Psoas muscle (tissue), 8 donors: Measurements from ENCODE around the gene MADD. TPM values are rescaled to one million over a fixed set of nuclear protein-coding genes. Genes with fewer than 3 reads are reported as not detected.

ENCODE experiments used
- ATAC-seq, 4 donors: fragments of 200-7000 bp; cut with Tn5 transposase; one replicate each; pipeline ENCODE4 v1.9.1; 2020; ENCODE audit warnings: moderate library complexity in 3 of 4, mild to moderate bottlenecking in 2 of 4
- DNase-seq, 2 donors: peaks; one replicate each; pipeline ENCODE4 v3.0.0-alpha.2; 2020
- H3K27ac ChIP-seq: fragments of 200-600 bp; one replicate; pipeline ENCODE4 v1.8.0; 2022
- H3K27me3 ChIP-seq, 3 donors: fragments of 200-600 bp in 1 of 3; one replicate each; pipeline versions ENCODE4 v1.6.1 to v1.8.0; 2013 to 2022; ENCODE audit warnings: low read length in 2 of 3, mild to moderate bottlenecking in 2 of 3, moderate library complexity in 1 of 3; ENCODE audit not compliant: insufficient read depth in 3 of 3
- H3K36me3 ChIP-seq, 2 donors: fragments of 200-600 bp in 1 of 2; one replicate each; pipeline versions ENCODE4 v1.6.1 to v1.8.0; 2013 to 2022; ENCODE audit warnings: low read depth in 1 of 2, mild to moderate bottlenecking in 1 of 2, moderate library complexity in 1 of 2; ENCODE audit not compliant: insufficient read depth in 1 of 2
- H3K4me1 ChIP-seq: fragments of 200-600 bp; one replicate; pipeline ENCODE4 v1.8.0; 2022
- H3K4me3 ChIP-seq: fragments of 200-600 bp; one replicate; pipeline ENCODE4 v1.8.0; 2022; ENCODE audit warnings: mild to moderate bottlenecking
- H3K9me3 ChIP-seq: fragments of 200-600 bp; one replicate; pipeline ENCODE4 v1.8.0; 2022
- CTCF ChIP-seq: fragments of 200-600 bp; IDR thresholded peaks from one replicate; pipeline ENCODE4 v1.8.0; 2022; ENCODE audit warnings: antibody characterized with exemption
- WGBS, 3 donors: extraction: QIAGEN DNeasy Blood & Tissue Kit; methylation state at CpG; one replicate each; pipeline versions ENCODE4 v1.1.6 to v1.1.7; 2013; 5-methylcytosine and 5-hydroxymethylcytosine counted together
- intact Hi-C, 2 donors: fragments of 100-400 bp; cut with DNase I; formaldehyde crosslinking; loops; one replicate each; pipeline versions ENCODE4 v1.11.0 to v1.14.2; 2022
- polyA plus RNA-seq, 3 donors: library from polyadenylated mRNA; stranded (reverse); fragments of 200-250 nt; gene quantifications; one replicate each; pipeline ENCODE4 v1.2.3, GENCODE V29; 2013
- total RNA-seq, 4 donors: library from RNA; stranded (reverse); fragmentation: NEBNext Ultra II Directional in 2 of 4; extraction: Animal tissue kit (Norgen Biotek cat#: 25700) in 2 of 4; gene quantifications; one replicate each; pipeline versions ENCODE4 v1.2.1 to v1.2.4, GENCODE V29; 2021 to 2023
- donor health status: healthy with polysubstance abuse.
- donor health status: DM: no; HTN: no; CAD: no; lungs with moderate emphysema.
- donor health status: Bipolar disorder and iron deficiency.
- donor health status: healthy.
- donor health status: DM: yes; HTN: yes; CAD: no.
- donor health status: DM: no; HTN: no; CAD: no.
- donor health status: DM: no; HTN: no; CAD: no.
- donor health status: DM: yes; HTN: yes; CAD: no.

The MADD gene
- total and polyA plus RNA-seq, 7 donors, result 11.5 to 33.6 (median 19.5) TPM

- no peaks in the 10 kb centered on the region for H3K9me3 ChIP-seq
- no peak overlapping the region for H3K4me3 ChIP-seq
- H3K36me3 ChIP-seq, result no peaks in the 10 kb centered on the region
- H3K4me1 ChIP-seq, result peaks cover 33% of the 10 kb centered on the region
- H3K27ac ChIP-seq, result no peak overlapping the region
- DNase-seq, result no peak
- whole genome bisulfite sequencing, 3 donors, result 74 to 75% (median 75%) methylated on average over 19 to 21 of the region's 21 CpGs
- H3K27me3 ChIP-seq, result no peaks in the 10 kb centered on the region
- no peak for TF ChIP-seq CTCF
- intact Hi-C loops, result loop anchor here in 1 of 2 donors (2.0 kb wide), 1 partner anchor 59 kb away; no protein-coding TSS in a partner anchor
- ATAC-seq, result no peak
Measured at GRCh38 chr11:47331454-47332302, 61.7 kb downstream of the MADD start.

GRCh38 chr11:47332303-47332711, 62.4 kb downstream of the MADD start:
- 71 to 75% (median 73%) methylated on average over 13 of the region's 13 CpGs for WGBS, 3 donors
- no peaks in the 10 kb centered on the region for H3K36me3 ChIP-seq

GRCh38 chr11:47332791-47333525, 63.0 kb downstream of the MADD start:
- Histone ChIP-seq H3K27me3 (no peaks in the 10 kb centered on the region), H3K27ac (no peak overlapping the region), H3K4me1 (peaks cover 33% of the 10 kb centered on the region), H3K4me3 (no peak overlapping the region), H3K9me3 (no peaks in the 10 kb centered on the region), H3K36me3 (no peaks in the 10 kb centered on the region)
- DNase-seq (no peak), ATAC-seq (no peak)
- WGBS, 3 donors, result 89 to 95% (median 94%) methylated on average over 20 of the region's 20 CpGs
- TF ChIP-seq CTCF, result no peak
- intact Hi-C loops, result no loop called here

More at GRCh38 chr11:47332303-47332711, 62.4 kb downstream of the MADD start:
- Histone ChIP-seq H3K9me3 (no peaks in the 10 kb centered on the region), H3K27ac (no peak overlapping the region), H3K4me1 (peaks cover 33% of the 10 kb centered on the region), H3K4me3 (no peak overlapping the region), H3K27me3 (no peaks in the 10 kb centered on the region)
- intact Hi-C loops, result no loop called here
- DNase-seq (no peak), ATAC-seq (no peak)
- TF ChIP-seq CTCF, result no peak

- DNase-seq (no peak), ATAC-seq (no peak)
- no peak for TF ChIP-seq CTCF
- intact Hi-C loops, result no loop called here
- Histone ChIP-seq H3K9me3 (no peaks in the 10 kb centered on the region), H3K36me3 (no peaks in the 10 kb centered on the region), H3K27me3 (no peaks in the 10 kb centered on the region), H3K4me3 (no peak overlapping the region), H3K4me1 (peaks cover 33% of the 10 kb centered on the region), H3K27ac (no peak overlapping the region)
- 93 to 94% (median 93%) methylated on average over 14 of the region's 14 CpGs for WGBS, 3 donors
Measured at GRCh38 chr11:47333526-47333845, 63.6 kb downstream of the MADD start.
